Measurements from ENCODE around the gene MIEF2.

GRCh38 chr17:18281788-18282187 lies 21.3 kb downstream of the MIEF2 start:
- TF ChIP-seq CTCF (conservative IDR thresholded peaks at IDR 0.05; ENCODE audit: low read depth, low read length) = no peak
- no peak for TF ChIP-seq EZH2 (IDR thresholded peaks at IDR 0.05; ENCODE audit: low read length, unreplicated experiment)

Measured in PC-3 (cell line).